PC-9 (cell line): Measurements from ENCODE around the gene HLA-DMB. TPM values are rescaled to one million over a fixed set of nuclear protein-coding genes. Genes with fewer than 3 reads are reported as not detected.
A peak's percentile ranks its signal among the peaks of the same experiment; 100 is the strongest.

Source experiments
- BruUV-seq: library from RNA; stranded (reverse); fragments of 400-500 nt; replicated peaks from 2 replicates; lab custom pipeline; 2021; lab: Mats Ljungman, UMichigan
- CTCF ChIA-PET: fragments of 300-600 bp; sonication (Branson Sonifier 250); formaldehyde crosslinking; loops from one replicate; lab custom pipeline; 2022; ENCODE audit warnings: antibody characterized with exemption; lab: Charles Lee
- POLR2A ChIA-PET: fragments of 300-600 bp; sonication (Branson Sonifier 250); formaldehyde crosslinking; loops from one replicate; lab custom pipeline; 2022; ENCODE audit warnings: antibody characterized with exemption; ENCODE audit not compliant: unreplicated experiment; lab: Charles Lee
- DNase-seq, 2 experiments: peaks; one replicate each; pipeline versions ENCODE4 v3.0.0 to v3.0.0-alpha.2; 2015 to 2022; ENCODE audit warnings: mixed read lengths in 1 of 2
- H2AFZ ChIP-seq: fragments of 200-600 bp; sonication (generic); 2 replicates; pipeline ENCODE4 v1.8.1; 2017; ENCODE audit warnings: antibody characterized with exemption
- H3F3A ChIP-seq: fragments of 200-600 bp; sonication (generic); 2 replicates; pipeline ENCODE4 v1.8.1; 2017; ENCODE audit warnings: antibody characterized with exemption, mild to moderate bottlenecking, low read depth; ENCODE audit not compliant: insufficient read depth
- H3K27ac ChIP-seq: fragments of 200-600 bp; sonication (generic); 2 replicates; pipeline ENCODE4 v1.6.1; 2016; ENCODE audit warnings: mixed run types
- H3K27me3 ChIP-seq: fragments of 200-600 bp; sonication (generic); 2 replicates; pipeline ENCODE4 v1.6.1; 2016; ENCODE audit warnings: low read depth, mixed run types; ENCODE audit not compliant: insufficient read depth
- H3K36me3 ChIP-seq: fragments of 200-600 bp; sonication (generic); 2 replicates; pipeline ENCODE4 v1.6.1; 2016; ENCODE audit warnings: low read depth, mixed run types
- H3K4me1 ChIP-seq: fragments of 200-600 bp; sonication (generic); replicated peaks from 2 replicates; pipeline ENCODE4 v1.6.1; 2016; ENCODE audit warnings: mixed run types; ENCODE audit not compliant: insufficient read depth
- H3K4me2 ChIP-seq: fragments of 200-600 bp; sonication (generic); 2 replicates; pipeline ENCODE4 v1.6.1; 2017; ENCODE audit warnings: mixed run types
- H3K4me3 ChIP-seq: fragments of 200-600 bp; sonication (generic); 2 replicates; pipeline ENCODE4 v1.6.1; 2016; ENCODE audit warnings: mixed run types
- H3K79me2 ChIP-seq: fragments of 200-600 bp; sonication (generic); 2 replicates; pipeline ENCODE4 v1.6.1; 2017; ENCODE audit warnings: low read depth, mixed run types
- H3K9me2 ChIP-seq: fragments of 200-600 bp; sonication (generic); 2 replicates; pipeline ENCODE4 v1.8.1; 2017; ENCODE audit warnings: mild to moderate bottlenecking; ENCODE audit not compliant: insufficient read depth
- H3K9me3 ChIP-seq: fragments of 200-600 bp; sonication (generic); 2 replicates; pipeline ENCODE4 v1.8.1; 2016; ENCODE audit warnings: low read depth; ENCODE audit not compliant: insufficient read depth
- H4K20me1 ChIP-seq: fragments of 200-600 bp; sonication (generic); 2 replicates; pipeline ENCODE4 v1.8.1; 2017; ENCODE audit not compliant: insufficient read depth
- CTCF ChIP-seq: fragments of 200-600 bp; sonication (generic); conservative IDR thresholded peaks from 2 replicates; pipeline ENCODE4 v1.6.1; 2017; ENCODE audit warnings: mixed run types, antibody characterized with exemption, mild to moderate bottlenecking, moderate library complexity
- EZH2 ChIP-seq: fragments of 200-600 bp; sonication (generic); IDR thresholded peaks from 2 replicates; pipeline ENCODE4 v1.8.0; 2017; ENCODE audit warnings: antibody characterized with exemption, low read depth
- intact Hi-C: fragments of 100-400 bp; cut with micrococcal nuclease; formaldehyde crosslinking; loops from one replicate; pipeline ENCODE4 v1.10.0; 2022; ENCODE audit not compliant: unreplicated experiment
- total RNA-seq: library from RNA; stranded (reverse); gene quantifications from 2 replicates; pipeline ENCODE4 v1.2.3, GENCODE V29; 2021

Gene HLA-DMB
- total RNA-seq, 1 experiment from 2014 or later: 1.1 TPM

- BruUV-seq: no TSS peak
- H4K20me1 ChIP-seq: no peaks in the 10 kb centered on the region
- H3K4me2 ChIP-seq: no peak overlapping the region
- DNase-seq: no peak
- intact Hi-C loops: no loop called here
- no peaks in the 10 kb centered on the region for H3K9me3 ChIP-seq
- no peaks in the 10 kb centered on the region for H3K27me3 ChIP-seq
- CTCF ChIA-PET: interaction anchor here (1.2 to 2.2 kb wide), 3 partner anchors 21 to 30 kb away, joined by 3 to 18 read pairs (median 11); no protein-coding TSS in a partner anchor
- H3K4me3 ChIP-seq: no peak overlapping the region
- H2AFZ ChIP-seq: no peak overlapping the region
- no peak for TF ChIP-seq EZH2
- no peak for TF ChIP-seq CTCF
- no peak overlapping the region for H3K27ac ChIP-seq
- no peaks in the 10 kb centered on the region for H3K79me2 ChIP-seq
- H3F3A ChIP-seq: 0 out of 2 replicates have a peak, but pooled peaks cover 3% of the 10 kb centered on the region
- H3K36me3 ChIP-seq: no peaks in the 10 kb centered on the region
- peaks cover 4% of the 10 kb centered on the region for H3K4me1 ChIP-seq
- POLR2A ChIA-PET: interaction anchor here (2.7 kb wide), 1 partner anchor 17 kb away, joined by 37 read pairs; no protein-coding TSS in a partner anchor
- no peaks in the 10 kb centered on the region for H3K9me2 ChIP-seq
Observed at GRCh38 chr6:32954267-32954666, 13.4 kb upstream of the HLA-DMB start.

DNA sequence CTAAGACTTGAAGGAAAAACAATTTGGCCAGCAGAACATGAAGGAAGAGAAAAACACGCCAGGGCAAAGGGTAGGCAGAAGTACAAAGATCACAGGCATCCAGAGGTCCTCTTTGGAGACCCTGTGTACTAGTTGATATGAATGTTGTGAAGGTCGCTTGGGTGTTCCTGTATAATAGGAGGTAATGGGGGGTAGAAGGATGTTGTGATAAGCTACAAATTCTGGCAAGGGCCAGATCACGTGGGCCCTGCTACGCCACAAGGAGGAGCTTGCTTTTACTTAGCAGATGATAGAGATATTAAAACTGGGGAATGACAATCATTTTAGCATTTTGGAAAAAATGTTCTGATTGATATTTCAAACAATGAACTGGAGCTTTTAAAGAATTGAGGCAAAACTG is 12.9 kb upstream of the HLA-DMB start:
- Histone ChIP-seq H3F3A (0 out of 2 replicates have a peak, but pooled peaks cover 3% of the 10 kb centered on the region), H4K20me1 (no peaks in the 10 kb centered on the region), H3K36me3 (no peaks in the 10 kb centered on the region), H3K9me2 (no peaks in the 10 kb centered on the region), H3K9me3 (no peaks in the 10 kb centered on the region), H3K27ac (no peak overlapping the region), H3K79me2 (no peaks in the 10 kb centered on the region), H2AFZ (no peak overlapping the region), H3K27me3 (no peaks in the 10 kb centered on the region), H3K4me1 (peaks cover 4% of the 10 kb centered on the region), H3K4me2 (no peak overlapping the region), H3K4me3 (no peak overlapping the region)
- ChIA-PET POLR2A (interaction anchor here (0.7 to 2.7 kb wide), 2 partner anchors 18 to 60 kb away, joined by 3 to 37 read pairs; no protein-coding TSS in a partner anchor), CTCF (interaction anchor here (1.2 to 2.2 kb wide), 6 partner anchors 18 to 115 kb away, joined by 4 to 18 read pairs (median 8); partner anchors contain the start of gene TAP2)
- intact Hi-C loops: loop anchor here (1.0 to 2.0 kb wide), 2 partner anchors 15 to 59 kb away; partner anchors contain the start of gene BRD2
- BruUV-seq: no TSS peak
- DNase-seq: no peak
- TF ChIP-seq CTCF (no peak), EZH2 (no peak)

- 0 out of 2 replicates have a peak, but pooled peaks cover 3% of the 10 kb centered on the region for H3F3A ChIP-seq
- peak within 1 kb of the TSS; percentile 45 for H3K4me2 ChIP-seq
- H3K9me3 ChIP-seq: no peaks in the 10 kb centered on the region
- intact Hi-C loops: loop anchor here (1.0 to 2.0 kb wide), 2 partner anchors 15 to 58 kb away; partner anchors contain the start of gene BRD2
- no peaks in the 10 kb centered on the region for H4K20me1 ChIP-seq
- H3K4me1 ChIP-seq: peaks cover 4% of the 10 kb centered on the region
- H2AFZ ChIP-seq: no peak within 1 kb of the TSS
- no peaks in the 10 kb centered on the region for H3K79me2 ChIP-seq
- TF ChIP-seq EZH2: no peak
- TF ChIP-seq CTCF: peak; percentile 81
- no peaks in the 10 kb centered on the region for H3K9me2 ChIP-seq
- H3K27me3 ChIP-seq: no peaks in the 10 kb centered on the region
- CTCF ChIA-PET: interaction anchor here (0.5 to 2.2 kb wide), 10 partner anchors 14 to 1123 kb away, joined by 3 to 18 read pairs (median 8); partner anchors contain the start of gene TAP2
- no peak within 1 kb of the TSS for H3K27ac ChIP-seq
- POLR2A ChIA-PET: interaction anchor here (0.6 to 2.7 kb wide), 5 partner anchors 18 to 63 kb away, joined by 3 to 37 read pairs (median 3); no protein-coding TSS in a partner anchor
- H3K4me3 ChIP-seq: no peak within 1 kb of the TSS
- DNase-seq: peak; percentile 88 to 94
- no TSS peak for BruUV-seq
- H3K36me3 ChIP-seq: no peaks in the 10 kb centered on the region
Observed at GRCh38 chr6:32952817-32953739, 12.2 kb upstream of the HLA-DMB start, which contains the start of gene HLA-DMA. TSS of gene HLA-DMA (minus strand) at chr6:32953097. CDS start at chr6:32953036, 61 bp downstream.
